Nephron progenitor cell (in vitro differentiated cells): ENCODE data around the gene OR2H2.
A peak's percentile ranks its signal among the peaks of the same experiment; 100 is the strongest.

ENCODE experiments used
- DNase-seq: peaks from one replicate; pipeline ENCODE4 v3.0.0; 2021
- H3K27ac Mint-ChIP-seq: 2 replicates; pipeline ENCODE4 v1.8.0; 2021; ENCODE audit warnings: mild to moderate bottlenecking, moderate library complexity, mixed read lengths
- H3K27me3 Mint-ChIP-seq: 2 replicates; pipeline ENCODE4 v1.8.0; 2021; ENCODE audit warnings: mild to moderate bottlenecking, low read depth, mixed read lengths; ENCODE audit not compliant: poor library complexity
- H3K36me3 Mint-ChIP-seq: 2 replicates; pipeline ENCODE4 v1.8.0; 2021; ENCODE audit warnings: low read depth, mixed read lengths
- H3K4me1 Mint-ChIP-seq: 2 replicates; pipeline ENCODE4 v1.8.0; 2021; ENCODE audit warnings: mixed read lengths
- H3K4me3 Mint-ChIP-seq: 2 replicates; pipeline ENCODE4 v1.8.0; 2021; ENCODE audit warnings: mild to moderate bottlenecking, moderate library complexity, mixed read lengths
- H3K9me3 Mint-ChIP-seq: 2 replicates; pipeline ENCODE4 v1.8.0; 2021; ENCODE audit warnings: mild to moderate bottlenecking, moderate library complexity, mixed read lengths
- TF ChIP-seq, protein P1 (sequence below): fragments of 200-600 bp; sonication (generic); IDR thresholded peaks from 2 replicates; pipeline ENCODE4 v1.5.0; 2021; ENCODE audit warnings: antibody characterized with exemption

OR2H2 gene

DNA sequence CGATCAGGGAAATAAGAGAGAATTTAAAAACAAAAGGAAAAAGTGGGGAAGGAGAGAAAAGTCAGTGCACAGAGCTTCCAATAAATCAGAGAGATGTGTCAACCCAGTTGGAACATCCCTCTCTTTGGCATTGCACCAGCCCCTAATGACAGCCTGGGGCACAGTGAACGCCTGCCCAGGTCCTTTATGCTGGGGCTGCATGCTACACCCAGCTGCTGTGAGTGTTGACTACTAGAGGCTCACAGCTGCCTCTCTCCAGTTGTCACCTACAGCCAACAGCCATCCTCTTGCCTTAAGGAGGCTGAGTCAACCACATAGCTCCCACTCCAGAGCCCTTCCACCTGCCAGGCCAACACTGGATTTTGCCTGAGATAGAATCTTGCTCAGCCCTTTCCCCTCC is 19.0 kb downstream of the OR2H2 start:
- H3K9me3 Mint-ChIP-seq, result no peaks in the 10 kb centered on the region
- H3K27me3 Mint-ChIP-seq, result no peaks in the 10 kb centered on the region
- H3K27ac Mint-ChIP-seq, result peak overlapping the region; percentile 54
- H3K4me3 Mint-ChIP-seq, result no peak overlapping the region
- DNase-seq, result no peak
- peaks cover 63% of the 10 kb centered on the region for H3K36me3 Mint-ChIP-seq
- peaks cover 11% of the 10 kb centered on the region for H3K4me1 Mint-ChIP-seq
- TF ChIP-seq, protein P1, sequence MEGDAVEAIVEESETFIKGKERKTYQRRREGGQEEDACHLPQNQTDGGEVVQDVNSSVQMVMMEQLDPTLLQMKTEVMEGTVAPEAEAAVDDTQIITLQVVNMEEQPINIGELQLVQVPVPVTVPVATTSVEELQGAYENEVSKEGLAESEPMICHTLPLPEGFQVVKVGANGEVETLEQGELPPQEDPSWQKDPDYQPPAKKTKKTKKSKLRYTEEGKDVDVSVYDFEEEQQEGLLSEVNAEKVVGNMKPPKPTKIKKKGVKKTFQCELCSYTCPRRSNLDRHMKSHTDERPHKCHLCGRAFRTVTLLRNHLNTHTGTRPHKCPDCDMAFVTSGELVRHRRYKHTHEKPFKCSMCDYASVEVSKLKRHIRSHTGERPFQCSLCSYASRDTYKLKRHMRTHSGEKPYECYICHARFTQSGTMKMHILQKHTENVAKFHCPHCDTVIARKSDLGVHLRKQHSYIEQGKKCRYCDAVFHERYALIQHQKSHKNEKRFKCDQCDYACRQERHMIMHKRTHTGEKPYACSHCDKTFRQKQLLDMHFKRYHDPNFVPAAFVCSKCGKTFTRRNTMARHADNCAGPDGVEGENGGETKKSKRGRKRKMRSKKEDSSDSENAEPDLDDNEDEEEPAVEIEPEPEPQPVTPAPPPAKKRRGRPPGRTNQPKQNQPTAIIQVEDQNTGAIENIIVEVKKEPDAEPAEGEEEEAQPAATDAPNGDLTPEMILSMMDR, result no peak

DNA sequence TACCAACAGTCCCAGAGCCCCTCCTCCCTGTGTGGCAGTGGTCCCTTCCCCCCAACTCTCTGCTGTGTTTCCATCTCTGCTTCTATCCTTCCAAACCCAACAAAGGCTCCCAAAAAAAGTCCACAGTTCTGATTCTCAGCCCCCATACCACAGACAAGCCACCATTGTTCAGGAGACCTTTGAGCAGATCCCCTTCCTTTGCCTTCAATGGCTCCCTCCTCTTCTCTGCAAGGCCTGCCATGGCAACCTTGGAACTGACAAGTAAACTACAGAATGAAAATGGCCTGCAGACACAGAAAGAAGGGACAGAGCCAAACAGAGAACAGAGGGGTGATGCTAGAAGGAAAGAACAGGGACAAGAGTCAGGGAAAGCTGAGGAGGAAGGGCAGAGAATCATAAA is 23.2 kb downstream of the OR2H2 start:
- H3K27ac Mint-ChIP-seq, result peak overlapping the region; percentile 4
- H3K27me3 Mint-ChIP-seq, result no peaks in the 10 kb centered on the region
- TF ChIP-seq, protein P1, result no peak

DNA sequence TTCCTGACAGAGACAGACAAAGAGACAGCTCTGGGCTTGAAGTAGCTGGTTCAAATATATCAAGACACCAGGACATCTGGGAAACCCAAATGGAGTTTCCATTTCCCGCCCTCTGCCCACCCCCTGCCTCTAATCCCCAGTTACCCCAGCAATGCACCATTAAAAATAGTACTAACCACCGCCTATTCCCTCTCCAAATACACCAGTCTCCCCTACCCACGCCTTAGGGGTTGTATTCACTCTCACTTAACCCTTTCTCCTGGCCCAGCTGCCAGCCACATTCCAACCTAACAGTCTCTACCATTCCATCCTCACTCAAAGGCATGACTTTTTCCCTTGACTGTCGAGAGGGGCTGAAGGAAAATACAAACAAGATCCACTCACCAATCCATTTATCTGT is 25.6 kb downstream of the OR2H2 start:
- H3K27me3 Mint-ChIP-seq, result no peaks in the 10 kb centered on the region
- TF ChIP-seq, protein P1, result no peak
- H3K9me3 Mint-ChIP-seq, result no peaks in the 10 kb centered on the region
- no peak overlapping the region for H3K4me3 Mint-ChIP-seq
- peaks cover 86% of the 10 kb centered on the region for H3K36me3 Mint-ChIP-seq
- no peak for DNase-seq
- H3K27ac Mint-ChIP-seq, result no peak overlapping the region
- no peaks in the 10 kb centered on the region for H3K4me1 Mint-ChIP-seq

More for the DNA sequence above, 23.2 kb downstream of the OR2H2 start:
- H3K4me1 Mint-ChIP-seq, result peaks cover 2% of the 10 kb centered on the region
- H3K36me3 Mint-ChIP-seq, result peaks cover 81% of the 10 kb centered on the region
- no peak for DNase-seq
- H3K9me3 Mint-ChIP-seq, result no peaks in the 10 kb centered on the region
- no peak overlapping the region for H3K4me3 Mint-ChIP-seq

DNA sequence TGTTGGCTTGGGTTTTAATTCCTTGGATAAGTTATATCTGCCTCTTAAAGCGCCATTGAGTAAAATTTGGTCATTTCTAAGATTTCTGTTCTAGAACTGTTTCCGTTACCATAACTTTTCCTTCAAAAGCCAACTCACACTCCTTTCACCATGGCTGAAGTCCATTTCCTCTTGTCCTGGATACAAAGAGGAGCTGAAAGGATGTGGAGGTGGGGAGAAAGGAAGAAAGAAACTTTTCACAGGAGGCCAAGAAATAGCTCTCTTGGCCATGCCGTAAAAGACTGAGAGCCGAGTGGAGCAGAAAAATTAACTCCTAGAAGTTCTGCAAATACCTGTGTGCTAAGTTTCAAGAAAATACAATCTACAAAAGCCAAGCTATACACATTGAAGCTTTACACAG is 26.5 kb downstream of the OR2H2 start:
- no peak overlapping the region for H3K27ac Mint-ChIP-seq
- TF ChIP-seq, protein P1, result no peak
- peaks cover 77% of the 10 kb centered on the region for H3K36me3 Mint-ChIP-seq
- no peaks in the 10 kb centered on the region for H3K27me3 Mint-ChIP-seq
- DNase-seq, result no peak
- H3K4me1 Mint-ChIP-seq, result no peaks in the 10 kb centered on the region
- no peak overlapping the region for H3K4me3 Mint-ChIP-seq
- H3K9me3 Mint-ChIP-seq, result no peaks in the 10 kb centered on the region

DNA sequence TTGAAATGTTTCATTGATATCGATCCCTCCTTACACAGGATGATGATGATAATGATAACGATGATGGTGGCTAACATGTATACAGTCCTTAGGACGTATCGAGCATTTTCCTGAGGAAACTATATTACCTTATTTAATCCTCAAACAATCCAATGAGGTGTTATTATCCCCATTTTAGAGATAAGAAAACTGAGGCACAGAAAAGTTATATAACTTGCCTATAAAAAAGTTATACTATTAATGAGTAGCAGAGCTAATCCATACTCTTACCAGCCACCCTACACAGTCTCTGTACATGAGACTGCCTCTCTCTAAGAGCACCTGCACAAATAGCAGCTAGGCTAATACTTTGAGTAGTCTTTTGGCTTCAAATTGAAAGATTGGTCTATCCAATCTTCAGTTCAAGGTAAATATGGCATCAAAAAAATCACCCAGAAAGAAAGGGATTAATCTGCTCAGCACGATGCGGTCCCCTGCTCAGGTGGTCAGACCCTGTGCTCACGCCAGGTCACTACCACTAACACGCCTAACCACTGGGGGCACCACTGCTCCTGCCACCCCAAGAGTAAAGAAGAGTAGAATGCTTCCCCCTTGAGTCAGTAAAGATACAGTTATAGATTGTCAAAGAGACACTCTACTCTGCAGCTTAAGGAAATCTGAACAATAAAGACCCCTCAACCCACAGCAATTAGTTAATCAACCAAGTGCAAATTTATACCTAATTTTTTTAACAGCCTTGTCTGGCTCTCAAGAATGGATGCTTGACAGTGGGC is 33.0 kb downstream of the OR2H2 start:
- Mint-ChIP-seq H3K4me3 (no peak overlapping the region), H3K27ac (no peak overlapping the region), H3K9me3 (no peaks in the 10 kb centered on the region), H3K4me1 (no peaks in the 10 kb centered on the region), H3K27me3 (no peaks in the 10 kb centered on the region), H3K36me3 (peaks cover 79% of the 10 kb centered on the region)
- TF ChIP-seq, protein P1, result no peak
- no peak for DNase-seq

DNA sequence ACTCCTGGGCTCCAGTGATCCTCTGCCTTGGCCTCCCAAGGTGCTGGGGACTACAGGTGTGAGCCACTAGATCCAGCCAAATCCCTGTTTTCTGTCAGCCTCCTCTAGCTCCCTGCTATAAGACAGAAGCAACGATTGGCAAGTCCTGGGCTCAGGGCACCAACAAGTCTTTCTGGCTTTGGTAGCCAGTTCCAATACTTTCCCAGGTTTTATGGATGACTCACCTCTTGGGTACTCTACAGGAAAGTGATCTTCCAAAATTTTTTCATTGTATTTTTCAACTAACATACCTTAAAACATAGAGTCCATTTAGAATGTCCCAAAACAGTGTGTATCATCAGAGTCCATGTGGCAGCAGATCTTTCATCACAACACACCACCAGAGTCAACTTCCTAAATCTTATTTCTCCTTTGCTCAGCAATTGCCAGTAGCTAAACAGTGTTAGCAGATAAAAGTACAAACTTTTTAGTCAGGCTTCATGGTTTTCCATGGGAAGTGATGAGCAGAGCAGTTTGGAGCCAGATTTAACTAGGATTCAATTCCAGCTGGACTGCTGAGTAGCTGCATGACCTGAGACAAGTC is 34.7 kb downstream of the OR2H2 start:
- H3K36me3 Mint-ChIP-seq, result peaks cover 77% of the 10 kb centered on the region
- TF ChIP-seq, protein P1, result no peak
- no peaks in the 10 kb centered on the region for H3K27me3 Mint-ChIP-seq
- no peak for DNase-seq
- H3K4me3 Mint-ChIP-seq, result no peak overlapping the region
- peaks cover 13% of the 10 kb centered on the region for H3K4me1 Mint-ChIP-seq
- H3K9me3 Mint-ChIP-seq, result no peaks in the 10 kb centered on the region
- no peak overlapping the region for H3K27ac Mint-ChIP-seq
